HG03139 (cell line): Measurements from ENCODE around the gene SMAD9.

ENCODE experiments used
- ATAC-seq: cut with Tn5 transposase; IDR thresholded peaks from one replicate; pipeline ENCODE4 v1.9.1; 2021; ENCODE audit not compliant: unreplicated experiment

Gene SMAD9

DNA sequence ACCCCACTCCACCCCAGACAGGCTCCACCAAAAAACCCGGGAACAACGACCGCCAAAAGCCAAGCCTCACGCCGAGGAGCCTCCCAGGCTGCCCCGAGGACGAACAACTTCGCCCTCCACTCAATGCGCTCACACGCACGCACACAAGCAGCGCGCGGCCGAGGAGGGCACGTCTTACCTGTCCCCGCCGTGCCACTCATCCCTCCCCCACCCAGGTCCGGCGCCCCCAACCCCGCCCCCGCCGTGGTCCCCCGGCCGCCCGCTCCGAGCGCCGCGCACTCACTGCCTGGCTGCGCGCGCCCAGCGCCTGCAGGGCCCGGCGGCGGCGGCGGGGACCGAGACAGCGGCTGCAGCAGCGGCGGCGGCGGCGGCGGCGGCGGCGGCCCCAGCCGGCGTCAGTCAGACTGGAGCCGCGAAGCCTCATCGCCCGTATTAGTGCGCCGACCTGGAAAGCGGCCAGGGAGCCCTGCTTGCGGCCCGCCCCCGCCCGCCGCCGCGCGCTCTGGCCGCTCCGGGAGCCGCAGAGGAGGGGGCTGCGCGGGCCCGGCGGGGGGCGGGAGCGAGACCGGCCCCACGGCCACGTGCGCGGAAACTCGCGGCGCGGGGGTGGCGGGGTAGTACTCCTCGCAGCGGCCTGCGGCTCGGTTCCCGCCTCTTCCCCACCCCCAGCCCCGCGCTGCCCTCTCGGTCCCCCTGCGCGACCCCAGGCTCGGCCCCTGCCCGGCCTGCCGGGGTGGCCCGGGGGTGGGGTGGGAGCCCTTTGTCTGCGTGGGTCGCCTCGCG is at the start of gene SMAD9:
Gene SMAD9, minus strand, starts transcription at position 406 of the 783 bp plus-strand sequence. CDS start 40,549 bp downstream, outside the sequence.
- ATAC-seq = peak; percentile 74

DNA sequence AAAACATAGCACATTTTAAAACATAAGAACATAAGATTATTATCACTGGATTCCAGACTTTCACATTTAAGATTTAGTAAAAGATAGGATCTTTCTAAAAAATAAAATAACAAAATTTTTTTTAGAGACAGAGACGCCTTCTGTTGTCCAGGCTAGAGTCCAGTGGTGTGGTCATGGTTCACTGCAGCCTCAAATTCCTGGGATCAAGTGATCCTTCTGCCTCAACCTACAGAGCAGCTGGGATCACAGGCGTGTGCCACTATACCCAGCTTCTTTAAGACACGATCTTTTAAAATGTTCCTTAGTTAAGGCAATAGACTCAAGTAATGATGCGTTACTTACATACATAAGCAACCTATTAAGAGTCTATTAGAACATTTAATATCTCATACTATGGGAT is 46.4 kb upstream of the SMAD9 start:
- ATAC-seq = no peak

DNA sequence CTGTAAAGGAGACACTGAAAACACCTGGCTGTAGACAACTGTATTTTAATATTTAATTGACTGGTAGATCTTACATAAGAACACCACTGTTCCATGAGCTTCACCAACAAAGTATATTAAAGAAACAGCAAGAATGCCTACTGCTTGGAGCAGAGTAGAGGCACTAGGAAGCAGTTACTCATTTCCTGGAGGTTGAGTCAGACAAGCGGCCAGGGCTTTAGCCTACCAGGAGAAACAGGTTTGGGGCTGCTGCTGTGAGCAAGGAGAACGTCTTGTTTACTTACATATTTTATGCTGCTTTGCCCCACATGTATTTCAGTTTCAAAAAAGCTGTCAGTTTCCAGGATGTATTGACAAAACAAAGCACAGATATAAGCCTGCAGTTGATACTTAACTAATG is 45.7 kb upstream of the SMAD9 start:
- ATAC-seq = no peak

DNA sequence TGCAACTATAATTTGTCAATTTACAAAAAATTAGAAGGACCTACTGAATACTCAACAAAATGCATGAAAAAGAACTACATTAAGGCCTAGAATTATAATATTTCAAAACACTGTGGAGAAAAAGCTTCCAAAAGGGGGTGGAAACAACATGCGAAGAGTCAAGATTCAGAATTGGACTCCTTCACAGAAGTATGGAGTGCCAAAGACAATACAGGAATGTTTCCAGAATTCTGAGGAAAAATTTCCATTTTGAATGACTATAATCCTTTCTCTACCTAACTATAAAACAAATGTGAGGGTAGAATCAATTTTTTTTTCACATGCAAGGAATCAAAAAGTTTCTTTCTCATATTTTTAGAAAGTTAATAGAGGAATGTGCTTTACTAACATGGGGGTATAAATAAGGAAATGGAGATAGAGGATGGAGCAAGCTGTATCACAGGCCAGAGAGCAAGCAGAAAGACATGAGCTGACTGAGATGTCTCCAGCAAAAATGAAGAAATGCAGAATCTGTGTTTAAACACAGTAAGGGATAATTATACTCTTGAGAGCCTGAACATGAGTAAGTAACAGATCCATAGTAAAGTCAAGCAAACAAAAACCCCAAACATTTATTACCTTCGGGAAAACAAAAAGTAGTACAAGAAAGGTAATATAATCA is 39.5 kb upstream of the SMAD9 start:
- ATAC-seq = no peak

DNA sequence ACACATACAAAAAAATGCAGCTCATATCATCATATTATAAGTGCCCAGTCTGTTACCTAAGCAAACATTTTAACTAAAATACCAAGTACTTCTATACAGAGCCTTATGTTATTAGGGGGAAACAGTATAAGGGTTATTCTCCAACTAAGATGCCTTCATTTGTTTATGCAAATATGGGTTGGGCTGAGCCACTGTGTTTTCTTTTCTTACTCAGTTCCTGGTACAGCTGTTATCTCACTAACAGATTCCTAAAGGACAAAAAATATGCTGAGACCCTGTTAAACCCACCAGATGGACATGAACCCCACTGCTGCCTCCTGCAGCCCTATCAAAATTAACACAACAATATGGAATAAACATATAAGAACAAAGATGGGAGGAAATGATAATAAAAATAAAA is 34.5 kb upstream of the SMAD9 start:
- ATAC-seq = no peak

DNA sequence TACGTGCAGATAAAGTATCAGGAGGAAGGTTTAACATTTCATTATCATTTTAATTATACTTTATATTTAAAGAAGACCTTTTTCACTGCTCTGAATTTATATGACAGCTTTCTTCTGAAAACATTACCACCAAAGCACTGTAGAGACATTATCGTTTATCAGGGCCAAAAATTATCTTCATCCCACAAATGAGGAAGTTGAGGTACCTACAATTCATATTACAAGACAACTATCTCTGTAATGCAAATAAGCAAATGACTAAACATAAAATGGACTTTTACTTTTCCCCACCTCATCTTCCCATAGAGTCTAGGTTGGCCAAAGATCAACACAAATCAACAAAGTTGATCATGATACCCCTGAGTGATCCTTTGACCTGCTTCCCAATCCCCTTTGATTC is 30.9 kb upstream of the SMAD9 start:
- no peak for ATAC-seq

DNA sequence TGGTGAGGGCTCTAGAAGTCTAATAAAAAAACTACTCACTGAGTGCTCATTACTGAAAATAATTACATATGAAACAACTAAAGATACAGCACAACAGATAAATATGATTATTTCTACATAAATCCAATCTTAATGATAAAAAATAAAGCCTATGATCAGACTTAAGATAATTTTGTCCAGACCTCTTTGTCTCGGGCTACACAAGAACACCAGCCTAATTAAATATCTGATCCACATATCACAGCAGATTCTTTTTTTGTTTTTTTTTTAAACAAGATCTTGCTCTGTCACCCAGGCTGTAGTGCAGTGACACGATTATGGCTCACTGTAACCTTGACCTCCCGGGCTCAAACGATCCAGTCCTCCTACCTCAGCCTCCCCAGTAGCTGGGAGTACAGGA is 30.3 kb upstream of the SMAD9 start:
- no peak for ATAC-seq

DNA sequence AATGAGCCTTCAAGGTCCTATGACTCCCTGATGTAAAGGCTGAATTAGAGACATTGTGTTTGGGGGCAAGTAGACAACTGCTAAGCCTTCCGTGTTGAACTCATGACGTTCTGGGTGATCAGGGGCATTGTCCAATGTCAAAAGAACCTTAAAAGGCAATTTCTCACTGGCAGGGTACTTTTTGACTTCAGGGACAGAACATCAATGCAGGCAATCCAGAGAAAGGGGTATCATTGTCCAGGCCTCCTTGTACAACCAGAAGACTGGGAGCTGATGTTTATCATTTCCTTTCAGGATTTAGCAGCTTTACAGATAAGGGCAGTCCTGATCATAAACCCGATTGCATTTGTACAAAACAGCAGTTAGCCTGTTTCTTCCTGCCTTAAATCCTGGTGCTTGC is 25.0 kb upstream of the SMAD9 start:
- no peak for ATAC-seq

DNA sequence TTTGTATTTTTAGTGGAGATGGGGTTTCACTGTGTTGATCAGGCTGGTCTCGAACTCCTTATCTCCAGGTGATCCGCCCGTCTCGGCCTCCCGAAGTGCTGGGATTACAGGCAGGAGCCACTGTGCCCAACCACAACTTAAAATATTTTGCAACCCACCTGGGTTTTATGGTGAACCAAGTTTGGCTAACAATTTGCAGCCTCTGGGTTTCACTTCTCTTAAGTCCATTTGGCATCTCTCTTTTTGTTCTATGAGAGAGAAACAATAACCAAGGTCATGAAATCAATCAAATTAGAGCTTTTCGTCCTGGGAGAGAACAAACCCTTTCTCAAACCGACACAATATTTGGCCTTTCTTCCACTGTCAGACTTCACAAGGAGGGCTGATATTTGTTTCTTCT is 5.6 kb upstream of the SMAD9 start:
- no peak for ATAC-seq

DNA sequence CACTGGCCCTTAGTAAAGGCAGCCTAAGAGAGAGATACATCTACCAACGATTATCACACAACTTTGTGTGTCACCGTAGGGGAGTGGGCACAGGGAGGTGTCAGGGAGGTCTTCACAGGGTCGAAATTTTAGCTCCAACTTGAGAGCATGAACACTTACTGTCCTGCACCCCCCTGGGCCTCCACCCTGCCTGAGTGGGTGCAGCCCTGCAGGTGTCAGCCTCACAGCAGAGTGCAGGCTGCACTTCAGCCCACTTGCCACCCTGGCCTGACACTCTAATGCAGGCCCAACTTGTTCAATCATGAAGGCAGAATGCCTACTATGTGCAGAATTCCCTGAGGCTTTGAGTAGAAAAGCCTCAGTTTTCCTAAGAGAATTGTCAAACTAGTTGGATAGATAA is 4.0 kb upstream of the SMAD9 start:
- no peak for ATAC-seq

DNA sequence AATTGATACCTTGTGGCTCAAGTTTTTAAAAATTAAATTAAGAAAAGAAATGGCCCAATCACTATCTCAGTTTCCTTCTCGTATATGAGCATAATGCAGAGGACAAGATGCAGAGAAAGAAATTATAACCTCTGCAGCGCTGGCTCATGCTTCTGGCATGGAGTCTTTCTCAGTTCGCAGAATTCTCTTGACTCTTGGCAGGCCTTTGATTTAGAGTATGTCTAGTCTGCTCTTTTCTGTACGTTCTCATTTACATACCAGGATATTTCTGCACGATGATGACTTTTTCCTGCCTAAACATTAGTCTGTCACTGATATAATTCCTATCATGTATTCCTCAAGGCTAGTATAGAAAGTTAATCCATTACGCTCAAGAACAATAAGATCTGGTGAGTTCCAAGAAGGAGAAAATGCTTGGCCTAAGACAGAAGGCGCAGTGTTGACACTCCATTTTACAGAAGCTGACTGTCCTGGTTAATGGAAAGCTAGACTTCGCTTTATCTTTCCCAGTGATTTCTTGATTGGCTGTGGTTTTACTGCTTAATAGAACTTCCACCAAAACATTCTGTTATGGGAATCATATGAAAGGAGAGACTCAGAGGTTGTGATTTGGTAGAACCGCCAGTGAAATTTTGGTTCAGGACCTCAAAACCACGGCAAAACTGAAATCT is 1.7 kb upstream of the SMAD9 start:
- ATAC-seq = no peak

DNA sequence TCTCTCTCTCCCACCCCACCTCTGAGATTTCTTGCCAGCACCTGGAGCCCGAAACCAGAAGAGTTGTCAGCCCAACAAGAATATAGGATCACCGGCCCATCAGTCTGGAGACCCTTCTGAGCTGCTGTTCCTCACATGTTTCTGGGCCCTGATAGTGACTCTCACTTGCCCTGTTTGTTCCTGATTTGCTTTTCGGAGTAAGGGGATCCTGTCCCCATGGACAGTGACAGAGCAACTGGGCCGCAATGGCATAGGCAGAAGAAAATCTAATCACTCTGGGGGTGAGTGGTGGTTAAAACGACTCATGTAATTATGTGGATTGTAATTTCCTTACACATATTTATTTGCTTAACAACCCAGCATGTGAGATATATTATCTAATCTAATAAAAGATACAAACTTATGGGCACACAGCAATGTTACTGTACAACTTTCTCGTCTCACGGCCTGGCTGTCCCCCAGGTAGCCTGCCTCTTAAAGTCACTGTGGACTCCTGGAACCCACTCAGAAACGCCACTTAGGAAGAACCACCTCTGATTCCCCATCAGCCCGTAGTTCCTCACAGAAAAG is 663 bp upstream of the SMAD9 start:
- no peak for ATAC-seq

DNA sequence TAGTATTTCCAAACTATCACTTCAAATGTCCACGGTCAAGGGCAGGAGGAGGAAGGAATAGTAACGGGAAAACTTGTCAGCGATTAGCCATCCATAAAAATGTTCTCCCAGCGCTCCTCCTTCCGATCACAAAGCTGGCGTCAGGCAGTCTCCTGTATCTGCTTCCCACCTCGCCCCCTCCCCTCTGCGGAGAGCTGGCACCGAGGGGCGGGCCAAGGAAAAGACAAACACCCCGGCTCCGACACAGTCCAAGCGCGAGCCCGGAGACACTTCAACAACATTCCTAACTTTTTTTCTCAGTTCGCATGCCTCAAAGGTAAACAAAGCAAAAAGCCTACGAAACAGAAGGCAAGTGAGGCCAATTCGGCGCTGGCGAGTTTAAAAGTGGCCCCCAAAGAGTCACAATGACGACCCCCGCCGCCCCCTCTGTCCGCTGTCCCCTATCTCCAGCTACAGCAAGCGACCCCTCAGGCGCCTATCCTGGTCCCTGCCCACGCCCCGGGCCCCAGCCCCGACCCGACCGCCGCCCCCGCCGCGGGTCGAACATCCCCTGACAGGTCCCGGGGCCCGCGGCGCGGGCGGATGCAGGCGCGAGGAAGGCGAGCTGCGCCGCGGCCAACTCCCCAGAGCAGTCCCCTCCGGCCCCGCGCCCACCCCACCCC is 736 bp downstream of the SMAD9 start:
- ATAC-seq = no peak

DNA sequence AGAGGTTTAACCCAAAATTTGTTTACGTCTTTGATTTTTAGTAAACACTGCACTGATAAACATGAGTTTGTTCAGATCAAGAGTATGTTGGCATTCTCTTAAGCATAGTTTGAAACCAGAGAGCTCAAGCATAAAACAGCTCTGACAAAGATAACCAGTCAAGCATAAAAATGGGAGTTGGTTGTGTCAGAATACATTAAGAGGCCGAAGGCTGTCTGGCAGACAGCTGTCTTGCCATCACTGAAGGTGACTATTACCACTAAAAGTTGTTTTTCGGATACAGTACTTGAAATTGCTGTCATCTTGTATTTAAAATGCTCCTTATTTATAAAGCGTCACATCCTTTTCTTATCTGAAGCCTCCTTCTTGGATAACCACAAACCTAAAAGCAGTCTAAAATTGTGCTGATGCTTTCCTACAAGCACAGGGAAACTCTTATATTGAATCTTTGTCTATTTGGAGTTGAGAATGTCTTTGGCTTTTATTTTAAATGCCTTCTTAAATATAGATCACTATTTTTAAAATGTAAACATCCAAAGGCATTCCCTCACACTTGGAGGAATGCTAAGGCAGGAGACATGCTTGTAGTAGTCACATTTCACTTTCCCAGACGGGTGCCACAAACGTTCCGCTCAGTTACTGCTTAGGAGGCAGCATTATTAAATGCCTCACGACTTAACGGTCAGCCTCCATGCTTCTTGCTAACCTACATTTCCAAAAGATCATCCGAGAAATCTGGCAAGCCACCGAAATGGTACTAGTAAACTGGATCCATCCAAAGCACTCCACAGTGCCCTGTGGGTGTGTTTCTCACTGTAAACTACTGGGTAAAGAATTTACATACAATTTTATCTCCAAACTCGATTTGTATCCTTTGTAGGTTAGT is 1.5 kb downstream of the SMAD9 start:
- ATAC-seq = no peak

DNA sequence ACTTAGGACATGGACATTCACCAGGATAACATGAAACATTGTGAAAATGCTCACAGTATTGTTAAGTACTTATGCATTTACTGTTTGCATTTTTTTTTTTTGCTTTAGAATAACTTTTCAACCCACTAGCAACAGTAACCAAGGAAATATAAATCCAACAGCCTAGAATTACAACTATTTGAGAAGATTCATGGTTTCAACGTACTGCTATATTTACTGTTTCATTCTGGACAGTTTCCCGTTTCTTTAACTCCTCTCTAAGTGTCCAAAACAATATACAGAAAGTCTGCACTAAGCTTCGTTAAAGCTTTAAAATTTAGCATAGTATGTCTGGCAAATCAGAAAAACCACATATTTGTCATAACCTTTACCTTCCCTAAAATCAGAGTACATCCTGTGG is 2.7 kb downstream of the SMAD9 start:
- ATAC-seq = no peak

DNA sequence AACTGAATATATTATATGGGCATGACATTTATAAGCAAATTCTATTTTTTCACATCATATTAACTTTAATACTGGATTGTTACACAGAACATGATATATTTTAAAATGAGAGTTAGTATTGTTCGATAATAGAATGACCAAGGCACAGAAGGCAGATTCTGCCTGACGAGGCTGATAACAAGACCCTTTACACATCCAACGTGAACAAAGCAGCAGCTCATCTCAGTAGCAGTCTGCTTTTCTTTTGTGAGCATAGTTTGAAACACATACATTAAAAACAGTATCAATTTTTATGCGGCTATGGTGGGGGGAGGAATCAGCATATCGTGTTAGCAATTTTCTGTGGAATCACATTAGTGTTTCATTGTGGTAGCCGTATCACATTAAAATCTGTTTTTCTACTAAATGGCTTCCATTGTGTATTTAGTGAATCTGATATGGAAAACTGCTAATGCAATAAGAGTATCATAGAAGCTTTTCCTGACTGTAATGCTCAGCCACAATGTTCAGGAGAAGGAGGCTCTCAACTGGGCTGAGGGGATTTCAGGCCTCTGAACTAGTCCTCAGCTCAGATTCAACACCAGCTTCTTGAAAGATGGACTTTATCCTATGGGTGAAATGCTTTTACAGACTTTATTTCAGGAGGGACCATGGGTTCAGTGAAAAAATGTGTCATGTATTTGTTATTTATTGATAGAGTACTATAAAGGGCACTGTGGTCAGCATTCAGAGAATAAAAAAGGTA is 4.0 kb downstream of the SMAD9 start:
- no peak for ATAC-seq

DNA sequence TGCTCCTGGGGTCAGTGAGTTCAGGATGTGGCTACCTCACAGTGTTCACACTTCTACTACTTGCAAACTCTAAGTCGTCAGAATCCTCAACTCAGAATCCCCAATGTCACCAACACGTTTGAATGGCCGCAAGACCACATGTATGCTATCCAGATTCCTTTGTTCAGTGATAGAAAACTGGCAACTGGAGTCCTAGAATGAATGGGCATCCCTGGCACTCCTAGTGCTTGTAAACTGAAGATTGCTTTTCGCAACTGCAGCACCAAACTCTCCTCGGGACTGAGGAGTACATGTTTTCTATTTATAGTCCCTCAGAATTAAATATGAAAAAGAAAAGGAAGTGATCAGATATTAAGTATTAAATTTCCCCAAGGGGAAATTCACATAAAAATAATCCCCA is 4.9 kb downstream of the SMAD9 start:
- ATAC-seq = no peak

DNA sequence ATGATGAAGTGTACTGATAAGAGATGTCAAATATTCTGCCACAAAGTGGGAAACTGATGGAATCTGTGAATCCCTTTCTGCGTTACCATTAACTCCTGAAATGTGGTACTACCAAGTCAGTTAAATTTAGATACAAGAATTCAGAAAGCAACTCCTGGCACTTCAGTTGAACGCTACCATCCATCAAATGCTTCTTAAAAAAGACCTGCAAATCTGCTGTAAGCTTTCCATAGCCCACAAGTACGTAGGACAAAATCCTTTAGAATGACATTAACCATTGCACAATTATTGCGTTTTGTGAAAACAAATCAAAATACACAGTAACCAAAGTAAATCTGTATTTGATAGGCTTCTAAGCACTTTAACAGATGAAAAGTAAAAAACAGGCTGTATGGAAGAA is 5.4 kb downstream of the SMAD9 start:
- ATAC-seq = no peak

DNA sequence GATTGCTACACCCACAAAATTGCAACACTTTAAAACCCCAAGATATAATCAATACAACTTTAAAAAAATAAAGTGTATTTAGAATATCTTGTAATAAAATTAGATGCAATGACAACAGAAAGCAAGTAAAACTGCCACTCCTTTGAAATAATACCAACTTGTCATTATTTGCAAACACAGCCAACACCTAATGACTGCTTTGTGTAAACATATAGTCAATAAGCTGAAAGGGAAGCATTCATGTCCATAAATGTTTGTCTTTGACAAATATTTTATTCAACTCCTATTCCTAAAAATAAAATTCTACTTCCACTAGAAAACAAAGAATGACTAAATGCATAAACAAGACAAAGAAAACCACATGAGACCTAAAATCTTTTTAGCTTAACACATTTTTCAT is 6.6 kb downstream of the SMAD9 start:
- ATAC-seq = no peak

DNA sequence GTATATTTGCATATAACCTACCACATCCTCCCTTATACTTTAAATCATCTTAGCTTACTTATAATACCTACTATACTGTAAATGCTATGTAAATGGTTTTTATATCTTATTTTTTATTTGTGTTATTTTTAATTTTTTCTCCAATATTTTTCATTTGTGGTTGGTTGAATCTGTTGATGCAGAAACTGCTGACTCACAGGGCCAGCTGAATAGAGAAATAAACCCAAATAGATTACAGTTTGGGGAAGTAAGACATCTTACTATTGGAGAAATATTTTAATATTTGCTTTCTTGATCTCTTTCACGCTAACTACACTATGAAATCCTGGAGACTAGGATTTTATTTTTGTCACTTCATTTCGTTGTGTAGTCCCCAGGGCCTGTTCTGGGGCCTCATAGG is 7.1 kb downstream of the SMAD9 start:
- no peak for ATAC-seq
